HG03139 (cell line): ENCODE results near the gene EFCC1.

Experiments
- ATAC-seq: cut with Tn5 transposase; IDR thresholded peaks from one replicate; pipeline ENCODE4 v1.9.1; 2021; ENCODE audit not compliant: unreplicated experiment

Gene EFCC1, protein sequence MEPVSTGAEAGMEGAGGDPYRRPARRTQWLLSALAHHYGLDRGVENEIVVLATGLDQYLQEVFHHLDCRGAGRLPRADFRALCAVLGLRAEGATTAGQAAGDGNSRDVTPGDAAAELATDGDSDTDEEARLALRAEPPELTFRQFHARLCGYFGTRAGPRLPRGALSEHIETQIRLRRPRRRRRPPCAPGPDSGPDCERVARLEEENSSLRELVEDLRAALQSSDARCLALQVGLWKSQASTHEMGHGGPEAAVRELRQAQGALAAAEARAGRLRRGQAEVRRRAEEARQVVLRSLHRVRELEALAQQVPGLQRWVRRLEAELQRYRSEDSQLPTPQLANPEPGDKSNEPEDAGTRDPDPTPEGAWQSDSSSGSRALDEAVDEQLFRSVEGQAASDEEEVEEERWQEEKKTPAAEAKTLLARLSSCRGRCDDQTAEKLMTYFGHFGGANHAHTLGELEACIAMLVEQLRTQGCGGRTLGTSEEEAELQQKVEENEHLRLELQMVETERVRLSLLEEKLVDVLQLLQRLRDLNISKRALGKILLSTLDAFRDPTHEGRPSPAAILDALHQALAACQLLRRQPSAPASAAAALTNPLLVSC

DNA sequence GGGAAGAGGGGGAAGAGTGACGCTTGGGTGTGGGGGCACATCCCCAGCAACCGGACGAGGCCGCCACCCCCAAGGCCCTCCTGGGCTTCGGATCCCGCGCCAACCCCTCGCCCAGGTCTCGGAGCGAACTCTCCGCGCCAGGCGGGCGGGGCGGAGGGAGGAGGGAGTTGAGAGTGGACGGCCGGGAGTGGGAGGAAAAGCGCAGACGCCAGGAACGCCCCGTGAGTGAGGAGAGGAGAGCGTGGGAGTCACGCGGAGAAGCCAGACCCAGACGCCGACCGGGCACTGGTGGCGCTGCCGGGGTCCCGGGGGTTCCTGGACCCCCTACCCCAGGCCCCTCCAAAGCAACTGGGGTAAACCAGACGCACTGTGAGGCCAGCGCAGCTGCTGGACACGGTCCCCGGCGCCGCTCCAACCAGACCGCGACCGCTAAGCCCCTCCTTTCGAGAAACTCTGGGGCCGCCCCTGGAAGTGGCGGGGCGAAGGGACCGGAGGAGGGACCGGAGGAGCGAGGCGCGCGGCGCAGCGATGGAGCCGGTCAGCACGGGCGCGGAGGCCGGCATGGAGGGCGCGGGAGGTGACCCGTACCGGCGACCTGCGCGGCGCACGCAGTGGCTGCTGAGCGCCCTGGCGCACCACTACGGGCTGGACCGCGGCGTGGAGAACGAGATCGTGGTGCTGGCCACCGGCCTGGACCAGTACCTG, at the start of gene EFCC1:
TSS of gene EFCC1 (plus strand) at position 204 of the 705 bp plus-strand sequence. CDS start at position 529, 325 bp downstream.
- no peak for ATAC-seq

DNA sequence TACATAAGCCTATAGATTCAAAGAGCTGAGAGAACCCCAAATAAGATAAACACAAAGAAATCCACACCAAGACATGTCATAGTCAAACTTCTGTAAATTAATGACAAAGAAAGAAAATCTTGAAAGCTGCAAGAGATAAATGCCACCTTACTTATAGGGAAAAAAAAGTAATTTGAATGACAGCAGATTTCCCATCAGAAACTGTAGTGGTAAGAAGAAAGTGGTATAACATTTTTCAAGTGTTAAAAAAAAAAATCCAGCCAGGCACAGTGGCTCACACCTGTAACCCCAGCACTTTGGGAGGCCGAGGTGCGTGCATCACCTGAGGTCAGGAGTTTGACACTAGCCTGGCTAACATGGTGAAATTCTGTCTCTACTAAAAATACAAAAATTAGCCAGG, 44.7 kb upstream of the EFCC1 start:
- no peak for ATAC-seq

DNA sequence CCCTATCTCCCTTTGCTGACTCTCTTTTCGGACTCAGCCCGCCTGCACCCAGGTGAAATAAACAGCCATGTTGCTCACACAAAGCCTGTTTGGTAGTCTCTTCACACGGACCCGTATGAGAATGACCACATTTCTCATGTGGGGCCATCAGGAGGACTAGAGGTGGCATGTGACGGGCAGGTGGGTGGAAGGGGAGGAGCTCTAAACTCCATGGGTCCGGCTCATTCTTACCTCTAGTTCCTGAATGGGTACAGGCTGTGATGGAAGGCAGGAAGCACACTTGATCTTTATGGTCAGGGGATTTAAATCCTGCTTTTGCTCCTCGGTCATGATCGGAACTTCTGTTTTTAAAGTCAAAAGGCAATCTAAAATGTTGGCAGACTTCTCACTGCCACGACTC, 35.8 kb upstream of the EFCC1 start:
- no peak for ATAC-seq

DNA sequence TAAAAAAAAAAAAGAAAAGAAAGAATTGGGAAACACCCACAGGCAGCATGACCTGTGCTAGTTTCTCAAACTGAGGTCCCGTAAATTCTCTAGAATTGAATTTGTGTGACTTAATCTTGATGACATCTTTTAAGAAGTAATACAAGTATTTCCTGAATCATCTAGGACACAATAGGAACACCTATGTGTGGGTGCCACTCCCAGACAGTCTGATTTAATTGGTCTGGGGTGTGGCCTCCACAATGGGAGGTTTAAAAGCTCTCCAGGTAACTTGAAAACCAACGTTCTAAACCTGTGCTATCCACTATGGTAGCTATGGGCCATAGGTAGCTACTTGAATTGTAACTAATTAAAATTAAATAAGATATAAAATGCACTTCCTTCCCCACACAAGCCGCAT, 35.3 kb upstream of the EFCC1 start:
- no peak for ATAC-seq

DNA sequence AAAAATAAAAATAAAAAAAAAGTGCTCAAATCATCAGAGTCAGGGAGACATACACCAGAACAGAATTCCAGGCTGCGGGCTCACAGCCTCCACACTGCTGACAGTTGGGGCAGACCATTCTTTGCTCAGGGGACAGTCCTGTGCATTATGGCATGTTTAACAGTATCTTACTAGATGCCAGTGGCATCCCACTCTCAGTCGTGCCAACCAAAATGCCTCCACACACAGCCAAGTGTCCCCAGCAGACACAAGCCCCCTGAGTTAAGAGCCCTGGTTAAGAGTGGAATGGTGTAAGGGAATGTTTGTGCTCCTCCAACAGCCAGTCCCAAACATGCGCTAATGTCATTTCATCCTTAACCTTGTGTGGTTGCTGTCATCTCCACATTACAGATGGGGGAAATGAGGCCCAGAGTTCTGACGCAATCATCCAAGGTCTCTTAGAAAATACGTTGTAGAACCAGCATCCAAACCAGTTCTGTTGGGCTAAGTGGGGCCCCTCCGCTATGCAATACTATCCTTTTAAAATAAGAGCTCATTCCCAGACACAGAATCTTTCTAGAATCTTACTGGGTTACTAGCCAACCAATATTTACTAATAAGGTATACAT, 33.3 kb upstream of the EFCC1 start:
- no peak for ATAC-seq

DNA sequence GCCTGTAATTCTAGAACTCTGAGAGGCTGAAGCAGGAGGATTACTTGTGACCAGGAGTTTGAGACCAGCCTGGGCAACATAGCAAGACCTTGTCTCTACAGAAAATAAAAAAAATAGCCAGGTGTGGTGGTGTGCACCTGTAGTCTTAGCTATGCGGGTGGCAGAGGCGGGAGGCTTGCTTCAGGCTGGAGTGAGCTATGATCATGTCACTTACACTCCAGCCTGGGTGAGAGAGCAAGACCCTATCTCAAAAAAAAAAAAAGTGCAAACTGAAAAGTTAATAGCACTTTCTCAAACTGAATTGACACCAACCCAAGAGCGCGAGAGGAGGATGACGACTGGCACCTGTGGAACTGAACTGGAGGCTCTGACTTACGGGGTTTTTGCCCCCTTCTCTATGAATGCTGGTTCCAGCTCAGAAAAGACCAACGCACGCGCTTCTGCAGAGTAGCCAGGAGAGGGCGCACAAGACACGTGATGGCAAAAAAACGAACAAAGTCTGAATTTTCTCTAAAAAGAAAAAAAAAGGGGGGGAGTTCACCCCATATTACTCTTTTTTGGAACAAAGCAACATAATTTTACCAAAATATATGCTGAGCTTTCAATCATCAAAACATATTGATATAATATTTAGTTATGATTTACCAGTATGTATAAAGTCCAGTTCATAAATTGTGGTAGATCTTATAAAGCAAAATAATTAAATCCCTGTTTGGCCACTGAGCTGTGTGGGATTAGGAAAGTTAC, 30.9 kb upstream of the EFCC1 start:
- ATAC-seq: no peak

DNA sequence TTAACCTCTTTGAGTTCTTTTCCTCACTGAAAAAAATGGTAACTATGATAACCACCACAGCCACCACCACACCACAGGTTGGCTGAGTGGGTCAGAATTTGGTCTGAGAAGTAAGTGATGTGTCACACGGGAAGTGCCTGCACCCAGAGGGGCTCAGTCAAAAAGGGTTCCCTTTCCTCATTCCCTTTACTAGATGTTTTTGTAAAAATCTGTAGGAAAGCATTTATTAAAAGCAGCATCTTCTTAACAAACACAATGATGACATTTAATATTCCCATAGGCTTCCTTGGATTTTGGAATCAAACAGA, 30.4 kb upstream of the EFCC1 start:
- ATAC-seq: no peak

DNA sequence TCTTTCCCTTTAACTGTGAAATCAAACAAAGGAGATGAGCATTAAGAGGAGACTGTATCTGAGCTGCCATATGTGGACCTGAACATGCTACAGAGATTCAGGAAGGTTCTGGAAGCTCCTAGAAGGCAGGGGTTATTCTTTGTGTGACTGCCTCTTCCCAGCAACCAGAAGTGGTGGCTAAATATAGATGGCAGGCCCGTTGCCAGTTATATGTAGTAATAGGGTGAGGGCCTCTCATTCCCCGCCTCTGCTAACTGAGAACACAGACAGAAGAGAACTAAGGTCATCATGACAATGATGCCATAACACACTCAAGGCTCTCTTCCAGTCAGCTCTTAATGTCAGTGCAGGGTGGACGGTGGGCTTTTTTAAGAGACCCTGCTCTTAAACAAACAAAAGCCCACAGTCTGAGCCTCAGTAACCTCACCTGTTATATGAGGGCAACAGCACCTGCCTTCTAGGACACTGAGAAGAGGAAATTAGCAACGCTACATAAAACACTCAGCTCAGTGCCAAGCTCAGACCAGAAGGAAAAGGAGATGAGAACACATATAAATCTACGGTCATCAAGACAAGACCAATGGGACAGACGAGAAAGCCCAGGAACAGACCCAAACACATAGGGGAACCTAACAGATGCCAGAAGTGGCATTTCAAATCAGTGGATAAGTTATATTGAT, 29.5 kb upstream of the EFCC1 start:
- no peak for ATAC-seq

DNA sequence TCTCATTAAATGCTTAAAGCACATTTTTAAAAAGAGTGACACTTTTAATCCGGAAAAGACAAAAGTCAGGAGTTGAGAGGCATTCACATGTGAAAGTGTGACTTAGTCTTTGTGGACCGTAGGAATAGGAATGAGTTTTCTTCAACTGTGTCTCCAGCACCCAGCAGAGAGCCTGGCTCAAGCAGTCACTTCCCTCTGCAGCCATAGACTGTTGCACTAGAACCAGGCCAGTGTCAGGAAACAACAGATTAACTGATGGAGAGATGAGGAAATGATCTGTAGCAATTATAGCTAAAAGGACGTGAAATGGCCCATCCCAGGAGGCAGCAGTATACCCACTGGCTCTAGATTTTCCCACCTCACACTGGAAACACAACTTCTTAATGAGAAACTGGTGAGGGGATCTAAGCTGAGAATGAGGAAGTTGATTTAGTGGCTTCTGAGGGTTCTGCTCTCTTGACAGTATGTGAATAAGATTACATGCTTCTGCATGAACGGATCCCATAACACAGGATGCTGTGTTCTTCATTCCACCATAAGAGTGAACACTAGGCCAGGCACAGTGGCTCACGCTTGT, 27.0 kb upstream of the EFCC1 start:
- ATAC-seq: no peak

DNA sequence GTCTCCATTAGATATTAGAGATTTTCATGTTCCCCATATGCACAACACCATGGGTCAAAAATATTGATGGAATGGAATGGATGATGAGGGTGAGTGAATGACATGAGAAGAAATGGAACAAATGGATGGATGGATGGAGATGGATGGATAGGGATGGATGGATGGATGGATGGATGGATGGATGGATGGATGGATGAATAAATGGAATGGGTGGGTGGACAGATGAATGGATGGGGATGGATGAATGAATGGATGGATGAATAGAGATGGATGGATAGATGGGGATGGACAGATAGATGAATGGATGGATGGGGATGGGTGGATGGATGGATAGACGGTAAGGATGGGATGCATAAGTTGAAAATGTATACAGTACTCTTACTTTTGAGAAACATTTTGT, 25.8 kb upstream of the EFCC1 start:
- no peak for ATAC-seq

DNA sequence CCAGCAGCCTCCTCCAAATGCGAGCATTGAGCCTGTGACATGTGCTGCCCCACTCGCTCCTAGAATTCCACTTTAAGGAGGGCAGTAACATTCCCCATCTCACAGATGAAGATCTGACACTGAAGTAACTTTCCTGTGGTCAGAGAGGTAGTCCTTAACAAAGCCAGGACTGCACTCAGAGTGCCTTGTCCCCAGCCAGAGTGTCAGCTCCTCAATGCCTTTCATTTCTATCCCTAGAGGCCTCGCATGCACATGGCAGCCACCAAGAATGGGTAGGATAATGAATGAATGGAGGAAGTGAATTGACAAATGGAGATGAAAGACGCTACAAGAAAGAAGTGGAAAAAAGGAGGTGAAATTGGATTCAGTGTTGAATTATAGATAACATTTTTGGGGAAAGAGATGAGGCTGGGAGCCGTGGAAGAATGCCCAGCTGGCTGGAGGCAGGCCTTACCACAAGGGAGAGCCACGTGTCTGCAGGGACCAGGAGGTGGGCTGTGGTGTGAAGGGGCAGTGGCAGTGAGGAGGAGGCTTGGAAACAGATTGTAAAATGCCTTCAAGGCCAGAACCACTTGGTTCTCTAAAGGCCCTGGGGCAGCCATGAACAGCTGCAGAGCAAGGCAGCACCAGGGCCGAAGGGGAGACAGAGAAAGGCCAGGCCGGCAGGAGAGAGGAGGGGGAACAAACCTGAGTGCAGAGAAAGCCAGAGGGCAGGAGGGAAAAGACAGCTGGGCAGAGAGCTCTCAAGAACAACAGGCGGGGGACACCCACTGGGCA, 17.6 kb upstream of the EFCC1 start:
- ATAC-seq: no peak

DNA sequence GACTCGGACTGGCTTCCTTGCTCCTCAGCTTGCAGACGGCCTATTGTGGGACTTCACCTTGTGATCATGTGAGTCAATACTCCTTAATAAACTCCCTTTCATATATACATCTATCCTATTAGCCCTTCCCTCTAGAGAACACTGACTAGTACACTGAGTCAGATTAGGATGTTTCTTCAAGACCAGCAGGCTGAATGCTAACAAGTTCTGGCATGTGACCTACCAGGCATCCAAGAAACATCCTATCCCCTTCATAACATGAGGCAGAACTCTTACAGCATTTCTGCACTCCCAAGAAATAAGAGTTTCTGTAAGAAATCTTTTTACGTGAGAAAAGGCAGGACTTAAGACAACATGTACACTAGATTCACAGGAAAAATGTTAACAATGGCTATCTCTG, 16.5 kb upstream of the EFCC1 start:
- no peak for ATAC-seq

DNA sequence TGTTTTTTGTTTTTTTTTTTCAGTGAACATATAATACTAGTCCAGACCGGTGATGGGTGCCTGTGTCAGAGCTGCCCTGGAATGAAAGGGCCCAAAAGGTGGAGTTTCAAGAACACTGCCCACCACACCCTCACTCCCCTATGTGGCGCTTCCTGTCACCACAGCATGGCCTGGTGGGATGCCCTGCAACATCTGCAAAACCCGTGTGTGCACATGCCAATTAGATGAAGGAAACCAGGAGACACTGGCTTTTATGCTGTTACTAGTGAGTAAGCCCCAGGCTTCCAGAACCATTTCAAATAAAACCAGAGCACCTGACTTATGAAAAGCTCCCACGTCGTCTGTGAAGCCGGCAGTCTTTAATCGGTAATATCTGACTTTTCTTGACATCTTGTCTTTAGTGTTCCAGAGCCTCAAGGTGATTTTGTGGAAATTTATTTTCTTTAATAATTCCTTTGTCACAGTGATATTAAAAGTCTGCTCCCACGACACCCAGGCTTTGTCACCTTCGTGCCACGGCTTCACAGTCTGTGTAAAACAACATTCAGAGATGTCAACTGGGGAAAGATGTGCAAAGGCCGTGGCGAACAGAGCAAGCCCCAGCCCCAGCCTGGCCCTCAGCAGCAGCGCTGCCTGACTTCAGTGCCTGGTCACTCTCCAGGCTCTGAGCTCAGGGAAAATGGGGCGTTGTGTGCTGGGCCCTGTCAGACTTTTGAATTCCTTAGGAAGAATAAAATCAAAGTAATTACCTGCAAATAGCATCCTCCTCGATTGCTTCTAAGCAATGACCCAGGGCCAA, 13.6 kb upstream of the EFCC1 start:
- no peak for ATAC-seq

DNA sequence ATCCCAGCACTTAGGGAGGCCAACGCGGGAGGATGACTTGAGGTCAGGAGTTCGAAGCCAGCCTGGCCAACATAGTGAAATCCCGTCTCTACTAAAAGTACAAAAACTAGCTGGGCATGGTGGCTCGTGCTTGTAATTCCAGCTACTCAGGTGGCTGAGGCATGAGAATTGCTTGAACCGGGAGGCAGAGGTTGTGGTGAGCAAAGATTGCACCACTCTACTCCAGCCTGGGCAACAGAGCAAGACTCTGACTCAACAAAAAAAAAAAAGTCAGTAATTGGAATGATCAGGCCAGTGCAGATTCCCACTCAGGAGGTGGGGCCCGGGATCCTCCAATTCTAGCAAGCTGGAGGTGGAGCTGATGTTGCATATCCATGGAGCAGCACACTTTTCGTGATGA, 12.8 kb upstream of the EFCC1 start:
- no peak for ATAC-seq

DNA sequence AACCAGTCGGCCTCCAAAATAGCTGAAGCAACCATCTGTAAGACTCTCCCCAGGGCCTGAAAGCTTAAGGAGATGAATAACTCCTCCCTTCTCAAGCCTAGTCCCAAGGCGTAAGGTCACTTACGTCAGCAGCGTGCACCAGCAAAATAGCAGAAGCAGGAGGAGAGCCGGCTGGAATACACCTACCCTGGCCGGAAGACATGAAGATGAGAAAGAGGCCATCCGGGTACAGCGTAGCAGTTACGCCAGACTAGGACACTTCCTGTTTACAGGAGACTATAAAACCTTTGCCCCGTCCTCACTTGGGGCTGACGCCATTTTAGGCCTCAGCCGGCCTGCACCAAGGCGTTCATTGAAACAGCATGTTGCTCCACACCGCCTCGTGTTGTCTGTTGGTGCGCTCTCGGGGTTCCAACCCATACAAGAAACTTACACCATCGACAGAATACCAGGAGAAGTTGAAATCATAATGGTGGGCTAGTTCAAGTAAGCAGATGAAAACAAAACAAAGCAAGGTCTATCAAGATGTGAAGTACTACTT, 9.7 kb upstream of the EFCC1 start:
- no peak for ATAC-seq

DNA sequence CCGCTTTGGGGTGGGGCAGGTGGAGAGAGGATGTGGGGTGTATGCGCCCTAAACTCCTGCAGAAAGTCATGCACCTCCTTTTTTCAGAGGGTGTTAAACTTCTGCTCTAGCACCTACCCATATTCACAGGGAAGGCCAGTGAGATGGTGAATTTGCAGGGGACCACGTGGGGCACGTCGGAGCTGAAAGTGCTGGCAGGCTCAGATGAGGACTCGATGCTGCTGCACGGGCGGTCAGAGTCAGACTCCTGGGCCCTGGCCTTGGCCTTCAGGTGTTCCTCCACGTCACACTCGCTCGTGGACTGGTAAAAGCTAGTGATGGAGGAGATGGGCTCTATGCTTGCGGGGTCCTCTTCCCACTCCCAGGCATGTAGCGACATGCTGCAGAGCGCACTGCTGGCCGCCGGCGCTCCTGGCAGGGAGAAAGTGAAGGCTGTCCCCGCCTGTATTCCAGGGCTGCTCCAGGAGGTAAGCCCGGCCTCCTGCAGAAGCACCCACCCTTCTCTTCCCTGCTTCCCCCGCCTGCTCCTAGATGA, 8.1 kb upstream of the EFCC1 start:
- ATAC-seq: no peak

DNA sequence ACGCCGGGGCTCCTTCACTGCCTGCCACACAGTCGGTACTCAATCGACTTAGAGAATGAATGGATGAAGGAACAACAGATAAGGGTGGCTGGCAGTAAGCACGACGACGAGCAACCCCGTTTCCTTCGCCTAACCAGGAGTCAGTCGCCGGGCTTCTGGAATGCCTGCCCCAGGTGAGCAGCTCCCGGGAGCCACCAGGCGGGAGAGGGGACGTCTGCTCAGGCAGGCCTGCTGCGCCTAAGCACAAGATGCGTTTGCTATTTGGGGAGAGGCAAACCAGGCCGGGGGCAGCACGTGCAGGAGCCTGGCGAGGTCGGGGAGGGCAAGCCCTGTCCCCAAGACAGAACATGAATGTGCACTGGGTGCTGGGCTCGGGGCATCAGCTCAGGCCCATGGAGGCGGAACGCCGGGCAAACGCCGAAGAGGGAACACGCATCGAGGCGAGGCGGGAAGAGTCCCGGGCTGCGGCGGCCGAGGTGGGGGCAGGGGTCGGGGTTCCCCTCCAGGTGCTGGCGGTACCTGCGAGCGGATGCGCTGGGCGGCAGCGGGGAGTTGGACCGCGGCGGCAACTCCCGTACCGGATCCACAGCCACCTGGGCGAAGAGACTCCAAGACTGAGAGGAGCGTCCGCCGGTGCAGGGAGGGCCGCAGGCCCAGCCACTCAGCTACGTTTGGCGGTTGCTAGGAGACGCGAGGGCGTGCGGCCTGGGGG, 7.5 kb upstream of the EFCC1 start, which contains the start of gene CFAP92:
TSS of gene CFAP92 (minus strand) at position 616 of the 712 bp plus-strand sequence. CDS start 772 bp downstream, outside the sequence.
- ATAC-seq: peak; percentile 80
